CD4-positive, alpha-beta T cell (primary cell): Measurements from ENCODE around the gene MPV17L2. TPM values are rescaled to one million over a fixed set of nuclear protein-coding genes. Genes with fewer than 3 reads are reported as not detected.

ENCODE experiments used
- ATAC-seq: fragments of 200-7000 bp; cut with Tn5 transposase; one replicate; pipeline ENCODE4 v1.10.0; 2022; ENCODE audit warnings: mild to moderate bottlenecking; ENCODE audit not compliant: poor library complexity
- CTCF ChIA-PET: fragments of 350-600 bp; sonication (Branson Sonifier 250); formaldehyde crosslinking; loops from one replicate; lab custom pipeline; 2021; ENCODE audit warnings: antibody characterized with exemption, inconsistent platforms; lab: Charles Lee
- POLR2A ChIA-PET: fragments of 350-600 bp; sonication (Branson Sonifier 250); formaldehyde crosslinking; loops from one replicate; lab custom pipeline; 2021; ENCODE audit warnings: antibody characterized with exemption, inconsistent platforms; lab: Charles Lee
- DNase-seq, 14 experiments: peaks; one replicate each; pipeline ENCODE4 v3.0.0-alpha.2; 2013 to 2020; ENCODE audit warnings: mixed read lengths in 2 of 14
- H3K27ac ChIP-seq, 2 donors: one replicate each; pipeline versions ENCODE4 v1.5.1 to v1.7.0; 2013; ENCODE audit warnings: low read length in 2 of 2, low read depth in 1 of 2, mild to moderate bottlenecking in 1 of 2
- H3K27me3 ChIP-seq, 2 experiments: 1 replicate in 1 of 2; 2 replicates in 1 of 2; pipeline versions ENCODE4 v1.6.1 to v1.7.0; 2013; ENCODE audit warnings: low read length in 2 of 2, control low read depth in 1 of 2, mild to moderate bottlenecking in 1 of 2, moderate library complexity in 1 of 2; ENCODE audit not compliant: insufficient read depth in 2 of 2, control insufficient read depth in 1 of 2
- H3K36me3 ChIP-seq: one replicate; pipeline ENCODE4 v1.6.1; 2013; ENCODE audit warnings: low read length, control low read depth; ENCODE audit not compliant: insufficient read depth
- H3K4me1 ChIP-seq: one replicate; pipeline ENCODE4 v1.6.1; 2013; ENCODE audit warnings: low read length, control low read depth; ENCODE audit not compliant: insufficient read depth
- H3K4me3 ChIP-seq: one replicate; pipeline ENCODE4 v1.5.1; 2013; ENCODE audit warnings: mild to moderate bottlenecking, low read length, moderate library complexity
- H3K9me3 ChIP-seq, 2 experiments: 1 replicate in 1 of 2; 2 replicates in 1 of 2; pipeline versions ENCODE4 v1.6.1 to v1.7.0; 2013; ENCODE audit warnings: low read length in 2 of 2, mild to moderate bottlenecking in 2 of 2, control low read depth in 1 of 2, moderate library complexity in 1 of 2; ENCODE audit not compliant: control insufficient read depth in 1 of 2, insufficient read depth in 1 of 2
- H3K27ac Mint-ChIP-seq: one replicate; pipeline ENCODE4 v1.8.0; 2020; ENCODE audit warnings: mixed read lengths
- H3K27me3 Mint-ChIP-seq: one replicate; pipeline ENCODE4 v1.8.0; 2021; ENCODE audit warnings: mixed read lengths
- H3K36me3 Mint-ChIP-seq: one replicate; pipeline ENCODE4 v1.8.0; 2021; ENCODE audit warnings: low read depth, mixed read lengths
- H3K4me1 Mint-ChIP-seq: one replicate; pipeline ENCODE4 v1.8.0; 2021; ENCODE audit warnings: low read depth, mixed read lengths
- H3K4me3 Mint-ChIP-seq: one replicate; pipeline ENCODE4 v1.8.0; 2020; ENCODE audit warnings: mild to moderate bottlenecking, mixed read lengths
- H3K9me3 Mint-ChIP-seq: one replicate; pipeline ENCODE4 v1.8.0; 2020; ENCODE audit warnings: mixed read lengths
- intact Hi-C, 2 experiments: fragments of 100-400 bp; cut with DNase I in 1 of 2; cut with micrococcal nuclease in 1 of 2; formaldehyde crosslinking; loops; one replicate each; pipeline versions ENCODE4 v1.15.1 to v1.9.0; 2023 to 2025; cut with DNase I, micrococcal nuclease
- total RNA-seq, 174 experiments: library from RNA in 2 of 174; stranded (reverse) in 2 of 174; gene quantifications; one replicate each; pipeline ENCODE4 v1.2.3 and lab custom pipeline; 2021 to 2026
- TF ChIP-seq, protein P1 (sequence below): fragments of 200-600 bp; IDR thresholded peaks from one replicate; pipeline ENCODE4 v1.8.0; 2022; ENCODE audit warnings: antibody characterized with exemption, mild to moderate bottlenecking

Gene MPV17L2
- total RNA-seq, 2 experiments from 2014 or later, result 2.8 to 3.9 TPM

DNA sequence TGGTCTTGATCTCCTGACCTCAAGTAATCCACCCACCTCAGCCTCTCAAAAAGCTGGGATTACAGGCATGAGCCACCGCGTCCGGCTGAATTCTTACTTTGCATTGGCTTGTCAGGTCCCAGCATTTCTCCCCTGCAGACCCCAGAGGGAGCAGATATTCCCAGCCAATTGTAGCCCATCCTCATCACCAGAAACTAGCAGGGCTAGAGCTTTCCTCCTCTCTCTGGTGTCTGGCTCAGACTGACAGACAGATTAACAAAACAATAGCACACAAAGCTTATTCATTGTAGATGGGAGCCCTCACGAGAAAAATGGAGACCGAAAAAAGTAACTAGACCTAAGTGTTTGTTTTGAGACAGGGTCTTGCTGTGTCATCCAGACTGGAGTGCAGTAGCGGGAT is 7.5 kb upstream of the MPV17L2 start:
- Histone ChIP-seq H3K9me3 (no peaks in the 10 kb centered on the region), H3K27ac (no peak overlapping the region), H3K4me1 (no peaks in the 10 kb centered on the region), H3K27me3 (no peaks in the 10 kb centered on the region), H3K36me3 (no peaks in the 10 kb centered on the region), H3K4me3 (no peak overlapping the region)
- DNase-seq, result no peak
- Mint-ChIP-seq H3K27me3 (peaks cover 4% of the 10 kb centered on the region), H3K4me3 (no peak overlapping the region), H3K9me3 (no peaks in the 10 kb centered on the region), H3K27ac (no peak overlapping the region), H3K4me1 (no peaks in the 10 kb centered on the region), H3K36me3 (no peaks in the 10 kb centered on the region)
- intact Hi-C loops, result no loop called here
- TF ChIP-seq, protein P1, sequence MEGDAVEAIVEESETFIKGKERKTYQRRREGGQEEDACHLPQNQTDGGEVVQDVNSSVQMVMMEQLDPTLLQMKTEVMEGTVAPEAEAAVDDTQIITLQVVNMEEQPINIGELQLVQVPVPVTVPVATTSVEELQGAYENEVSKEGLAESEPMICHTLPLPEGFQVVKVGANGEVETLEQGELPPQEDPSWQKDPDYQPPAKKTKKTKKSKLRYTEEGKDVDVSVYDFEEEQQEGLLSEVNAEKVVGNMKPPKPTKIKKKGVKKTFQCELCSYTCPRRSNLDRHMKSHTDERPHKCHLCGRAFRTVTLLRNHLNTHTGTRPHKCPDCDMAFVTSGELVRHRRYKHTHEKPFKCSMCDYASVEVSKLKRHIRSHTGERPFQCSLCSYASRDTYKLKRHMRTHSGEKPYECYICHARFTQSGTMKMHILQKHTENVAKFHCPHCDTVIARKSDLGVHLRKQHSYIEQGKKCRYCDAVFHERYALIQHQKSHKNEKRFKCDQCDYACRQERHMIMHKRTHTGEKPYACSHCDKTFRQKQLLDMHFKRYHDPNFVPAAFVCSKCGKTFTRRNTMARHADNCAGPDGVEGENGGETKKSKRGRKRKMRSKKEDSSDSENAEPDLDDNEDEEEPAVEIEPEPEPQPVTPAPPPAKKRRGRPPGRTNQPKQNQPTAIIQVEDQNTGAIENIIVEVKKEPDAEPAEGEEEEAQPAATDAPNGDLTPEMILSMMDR, result no peak
- ATAC-seq, result no peak
- POLR2A ChIA-PET, result no interaction called here
- CTCF ChIA-PET, result no interaction called here

DNA sequence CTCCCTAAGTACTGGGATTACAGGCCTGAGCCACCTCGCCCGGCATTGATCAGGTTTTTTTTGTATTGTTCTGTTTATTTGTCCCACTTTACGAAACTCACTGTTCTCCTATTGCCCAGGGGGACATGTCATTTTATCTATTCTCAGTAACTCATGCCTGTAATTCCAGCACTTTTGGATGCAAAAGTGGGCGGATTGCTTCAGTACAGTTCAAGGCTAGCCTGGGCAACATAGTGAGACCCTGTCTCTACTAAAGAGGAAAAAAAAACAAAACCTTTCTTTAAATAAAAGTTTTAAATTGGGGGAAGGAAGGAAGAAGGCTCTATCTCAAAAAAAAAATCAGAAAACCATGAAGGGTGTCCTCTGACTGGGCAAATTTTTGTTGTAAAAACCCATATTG is 2.7 kb upstream of the MPV17L2 start:
- Mint-ChIP-seq H3K4me3 (peak overlapping the region; percentile 20), H3K4me1 (peaks cover 29% of the 10 kb centered on the region), H3K27me3 (peaks cover 4% of the 10 kb centered on the region), H3K9me3 (no peaks in the 10 kb centered on the region), H3K36me3 (peaks cover 6% of the 10 kb centered on the region), H3K27ac (no peak overlapping the region)
- intact Hi-C loops, result loop anchor here (5.0 kb wide), 3 partner anchors 38 to 137 kb away; partner anchors contain the start of gene PIK3R2 (in 1 of the 2)
- no peak overlapping the region for H3K27ac ChIP-seq
- ATAC-seq, result no peak
- no peaks in the 10 kb centered on the region for H3K27me3 ChIP-seq
- DNase-seq, result no peak
- no peak overlapping the region for H3K4me3 ChIP-seq
- H3K4me1 ChIP-seq, result peaks cover 30% of the 10 kb centered on the region
- TF ChIP-seq, protein P1, result no peak
- H3K9me3 ChIP-seq, result no peaks in the 10 kb centered on the region
- POLR2A ChIA-PET, result no interaction called here
- no peaks in the 10 kb centered on the region for H3K36me3 ChIP-seq
- CTCF ChIA-PET, result interaction anchor here (4.6 kb wide), 1 partner anchor 63 kb away, joined by 51 read pairs; a partner anchor contains a TSS

DNA sequence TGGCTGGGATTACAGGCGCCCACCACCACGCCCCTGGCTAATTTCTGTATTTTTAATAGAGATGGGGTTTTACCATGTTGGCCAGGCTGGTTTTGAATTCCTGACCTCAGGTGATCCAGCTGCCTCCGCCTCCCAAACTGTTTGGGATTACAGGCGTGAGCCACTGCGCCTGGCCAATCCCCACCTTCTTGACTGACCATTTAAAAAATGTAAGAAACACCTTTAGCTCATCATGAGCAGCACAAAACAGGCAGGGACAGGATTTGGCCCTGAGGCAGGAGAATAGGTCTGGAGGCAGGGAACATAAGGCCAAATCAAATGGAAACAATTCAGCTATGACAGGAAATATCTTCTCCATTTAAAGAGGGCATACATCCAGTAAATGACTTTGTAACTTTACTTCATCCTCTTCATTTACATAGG is 1.4 kb upstream of the MPV17L2 start:
- Histone ChIP-seq H3K9me3 (no peaks in the 10 kb centered on the region), H3K27me3 (no peaks in the 10 kb centered on the region), H3K36me3 (peaks cover 10% of the 10 kb centered on the region), H3K4me1 (peaks cover 30% of the 10 kb centered on the region), H3K27ac (peak overlapping the region; percentile 73 to 82), H3K4me3 (peak overlapping the region; percentile 92)
- POLR2A ChIA-PET, result interaction anchor here (0.7 to 4.3 kb wide), 17 partner anchors 13 to 227 kb away, joined by 3 to 73 read pairs (median 6); partner anchors contain the start of genes IFI30, JUND, LSM4 and RAB3A
- Mint-ChIP-seq H3K9me3 (no peaks in the 10 kb centered on the region), H3K4me1 (peaks cover 29% of the 10 kb centered on the region), H3K27me3 (no peaks in the 10 kb centered on the region), H3K36me3 (peaks cover 12% of the 10 kb centered on the region), H3K4me3 (peak overlapping the region; percentile 90), H3K27ac (peak overlapping the region; percentile 81)
- CTCF ChIA-PET, result interaction anchor here (0.5 to 4.6 kb wide), 9 partner anchors 13 to 227 kb away, joined by 3 to 51 read pairs (median 4); partner anchors contain the start of genes JUND, PIK3R2 and RAB3A
- DNase-seq (no peak), ATAC-seq (no peak)
- intact Hi-C loops, result loop anchor here (1.0 to 5.0 kb wide), 6 partner anchors 13 to 136 kb away; partner anchors contain the start of genes PIK3R2 (in 1 of the 2) and RAB3A (in 1 of the 2)
- TF ChIP-seq, protein P1, result no peak
